ENCODE results near the gene ART5. TPM values are rescaled to one million over a fixed set of nuclear protein-coding genes. Genes with fewer than 3 reads are reported as not detected.

ART5 gene, protein sequence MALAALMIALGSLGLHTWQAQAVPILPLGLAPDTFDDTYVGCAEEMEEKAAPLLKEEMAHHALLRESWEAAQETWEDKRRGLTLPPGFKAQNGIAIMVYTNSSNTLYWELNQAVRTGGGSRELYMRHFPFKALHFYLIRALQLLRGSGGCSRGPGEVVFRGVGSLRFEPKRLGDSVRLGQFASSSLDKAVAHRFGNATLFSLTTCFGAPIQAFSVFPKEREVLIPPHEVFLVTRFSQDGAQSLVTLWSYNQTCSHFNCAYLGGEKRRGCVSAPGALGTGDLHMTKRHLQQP
- total RNA-seq = 1 to 10 TPM in 2 of 4 donors, under 1 TPM in 1, not detected in 1; 0.69 to 2.4 (median 1.7) TPM

- no peak for DNase-seq
- Histone ChIP-seq H3K4me3 (peak within 1 kb of the TSS; percentile 37 to 41), H3K4me1 (no peaks in the 10 kb centered on the region), H3K9me3 (no peaks in the 10 kb centered on the region), H3K27me3 (no peaks in the 10 kb centered on the region), H3K36me3 (no peaks in the 10 kb centered on the region), H3K27ac (peak within 1 kb of the TSS; percentile 65 to 74)
- no peak for TF ChIP-seq POLR2A (IDR thresholded peaks at IDR 0.05)
- TF ChIP-seq, protein P1, sequence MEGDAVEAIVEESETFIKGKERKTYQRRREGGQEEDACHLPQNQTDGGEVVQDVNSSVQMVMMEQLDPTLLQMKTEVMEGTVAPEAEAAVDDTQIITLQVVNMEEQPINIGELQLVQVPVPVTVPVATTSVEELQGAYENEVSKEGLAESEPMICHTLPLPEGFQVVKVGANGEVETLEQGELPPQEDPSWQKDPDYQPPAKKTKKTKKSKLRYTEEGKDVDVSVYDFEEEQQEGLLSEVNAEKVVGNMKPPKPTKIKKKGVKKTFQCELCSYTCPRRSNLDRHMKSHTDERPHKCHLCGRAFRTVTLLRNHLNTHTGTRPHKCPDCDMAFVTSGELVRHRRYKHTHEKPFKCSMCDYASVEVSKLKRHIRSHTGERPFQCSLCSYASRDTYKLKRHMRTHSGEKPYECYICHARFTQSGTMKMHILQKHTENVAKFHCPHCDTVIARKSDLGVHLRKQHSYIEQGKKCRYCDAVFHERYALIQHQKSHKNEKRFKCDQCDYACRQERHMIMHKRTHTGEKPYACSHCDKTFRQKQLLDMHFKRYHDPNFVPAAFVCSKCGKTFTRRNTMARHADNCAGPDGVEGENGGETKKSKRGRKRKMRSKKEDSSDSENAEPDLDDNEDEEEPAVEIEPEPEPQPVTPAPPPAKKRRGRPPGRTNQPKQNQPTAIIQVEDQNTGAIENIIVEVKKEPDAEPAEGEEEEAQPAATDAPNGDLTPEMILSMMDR (IDR thresholded peaks at IDR 0.05) = no peak
- intact Hi-C loops (cut with DNase I; ENCODE audit: low total_unique reads) = no loop called here
Observed at GRCh38 chr11:3641701-3642070, at the start of gene ART5. Gene ART5, minus strand, starts transcription at chr11:3641992. Its CDS starts 130 bp downstream, at chr11:3641862.

DNA sequence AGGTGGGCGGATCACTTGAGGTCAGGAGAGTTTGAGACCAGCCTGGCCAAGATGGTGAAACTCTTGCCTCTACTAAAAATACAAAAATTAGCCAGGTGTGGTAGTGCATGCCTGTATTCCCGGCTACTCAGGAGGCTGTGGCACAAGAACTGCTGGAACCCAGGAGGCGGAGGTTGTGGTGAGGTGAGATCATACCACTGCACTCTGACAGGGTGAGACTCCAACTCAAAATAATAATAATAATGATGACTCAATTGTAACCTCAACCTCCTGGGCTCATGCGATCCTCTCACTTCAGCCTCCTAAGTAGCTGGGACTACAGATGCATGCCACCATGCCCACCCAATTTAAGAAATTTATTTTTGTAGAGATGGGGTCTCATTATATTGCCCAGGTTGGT lies 45.0 kb upstream of the ART5 start:
- TF ChIP-seq POLR2A (IDR thresholded peaks at IDR 0.05) = no peak
- TF ChIP-seq, protein P1 (IDR thresholded peaks at IDR 0.05) = no peak
- H3K9me3 ChIP-seq = no peaks in the 10 kb centered on the region
- H3K27me3 ChIP-seq = no peaks in the 10 kb centered on the region
- H3K4me1 ChIP-seq = no peaks in the 10 kb centered on the region
- H3K4me3 ChIP-seq = no peak overlapping the region
- H3K36me3 ChIP-seq = no peaks in the 10 kb centered on the region
- no peak overlapping the region for H3K27ac ChIP-seq
- intact Hi-C loops (cut with DNase I; ENCODE audit: low total_unique reads) = no loop called here
- no peak for DNase-seq

GRCh38 chr11:3685923-3686322 lies 44.1 kb upstream of the ART5 start:
- H3K4me1 ChIP-seq = no peaks in the 10 kb centered on the region
- H3K27me3 ChIP-seq = no peaks in the 10 kb centered on the region
- TF ChIP-seq, protein P1 (IDR thresholded peaks at IDR 0.05) = no peak
- TF ChIP-seq POLR2A (IDR thresholded peaks at IDR 0.05) = no peak
- intact Hi-C loops (cut with DNase I; ENCODE audit: low total_unique reads) = no loop called here
- H3K4me3 ChIP-seq = no peak overlapping the region
- H3K27ac ChIP-seq = no peak overlapping the region
- DNase-seq = no peak
- no peaks in the 10 kb centered on the region for H3K36me3 ChIP-seq
- no peaks in the 10 kb centered on the region for H3K9me3 ChIP-seq

GRCh38 chr11:3684819-3685172 lies 43.0 kb upstream of the ART5 start:
- DNase-seq = no peak
- Histone ChIP-seq H3K36me3 (no peaks in the 10 kb centered on the region), H3K9me3 (no peaks in the 10 kb centered on the region), H3K27me3 (no peaks in the 10 kb centered on the region), H3K4me1 (no peaks in the 10 kb centered on the region), H3K27ac (no peak overlapping the region), H3K4me3 (no peak overlapping the region)
- TF ChIP-seq, protein P1 (IDR thresholded peaks at IDR 0.05) = no peak
- intact Hi-C loops (cut with DNase I; ENCODE audit: low total_unique reads) = no loop called here

GRCh38 chr11:3684129-3684818 lies 42.5 kb upstream of the ART5 start:
- Histone ChIP-seq H3K4me1 (no peaks in the 10 kb centered on the region), H3K9me3 (no peaks in the 10 kb centered on the region), H3K27ac (no peak overlapping the region), H3K4me3 (no peak overlapping the region), H3K36me3 (no peaks in the 10 kb centered on the region), H3K27me3 (no peaks in the 10 kb centered on the region)
- no peak for DNase-seq
- intact Hi-C loops (cut with DNase I; ENCODE audit: low total_unique reads) = no loop called here
- TF ChIP-seq, protein P1 (IDR thresholded peaks at IDR 0.05) = no peak
- TF ChIP-seq POLR2A (IDR thresholded peaks at IDR 0.05) = no peak
